ENCODE measurements around the gene RNF19B.

GRCh38 chr1:32897082-32898049, 67.2 kb downstream of the RNF19B start:
- TF ChIP-seq POLR2AphosphoS5 (IDR thresholded peaks at IDR 0.05; ENCODE audit: low read depth) (no peak), SPI1 (IDR thresholded peaks at IDR 0.05; ENCODE audit: borderline replicate concordance, low read depth) (no peak), CTCF (IDR thresholded peaks at IDR 0.05; ENCODE audit: insufficient read depth, low read length) (no peak), GABPA (IDR thresholded peaks at IDR 0.05; ENCODE audit: low read depth) (no peak)

Measured in HL-60 (cell line).